HepG2 (cell line): ENCODE data around the gene OR6C65. TPM values are rescaled to one million over a fixed set of nuclear protein-coding genes. Genes with fewer than 3 reads are reported as not detected.

Experiments used
- ATAC-seq: fragments of 200-7000 bp; cut with Tn5 transposase; 3 replicates; pipeline ENCODE4 v1.9.1; 2020; ENCODE audit warnings: mild to moderate bottlenecking, moderate library complexity
- BruUV-seq: library from RNA; stranded (reverse); fragments of 400-500 nt; replicated peaks from 2 replicates; lab custom pipeline; 2021; lab: Mats Ljungman, UMichigan
- CTCF ChIA-PET: fragments of 300-600 bp; formaldehyde crosslinking; extraction: SDS; loops from one replicate; lab custom pipeline; 2021; ENCODE audit warnings: low total read pairs, inconsistent platforms, low intra/inter-chr PET ratio; lab: Yijun Ruan, JAX
- POLR2A ChIA-PET: fragments of 350-600 bp; sonication (Branson Sonifier 250); formaldehyde crosslinking; loops from one replicate; lab custom pipeline; 2020; ENCODE audit warnings: antibody characterized with exemption, inconsistent platforms; lab: Yijun Ruan, JAX
- DNase-seq: peaks from one replicate; pipeline ENCODE4 v3.0.0-alpha.2; 2015; ENCODE audit warnings: low spot score
- FAIRE-seq: peaks from 3 replicates; lab custom pipeline; 2011; peaks lifted over from hg19 to GRCh38; lab: Jason Lieb, UNC
- H2AFZ ChIP-seq: one replicate; pipeline ENCODE4 v1.6.1; 2011; ENCODE audit warnings: low read length, inconsistent platforms
- H3K27ac ChIP-seq: fragments of 300-600 bp; 3 replicates; pipeline ENCODE4 v1.8.0; 2011; ENCODE audit warnings: mixed run types, mild to moderate bottlenecking, mixed read lengths, low read length, inconsistent platforms; ENCODE audit not compliant: insufficient read depth; ENCODE audit errors: extremely low read length
- H3K27me3 ChIP-seq, 2 experiments: fragments of 200-600 bp in 1 of 2; 2 replicates in 1 of 2; 3 replicates in 1 of 2; pipeline versions ENCODE4 v1.6.0 to v1.8.0; 2011; ENCODE audit warnings: low read length in 2 of 2, mild to moderate bottlenecking in 2 of 2, moderate library complexity in 2 of 2, inconsistent platforms in 1 of 2; ENCODE audit not compliant: insufficient read depth in 2 of 2, control insufficient read depth in 1 of 2
- H3K36me3 ChIP-seq, 2 experiments: fragments of 200-600 bp in 1 of 2; replicated peaks in 1 of 2; 2 replicates in 1 of 2; 3 replicates in 1 of 2; pipeline versions ENCODE4 v1.5.1 to v1.8.0; 2011; ENCODE audit warnings: low read length in 2 of 2, inconsistent platforms in 1 of 2; ENCODE audit not compliant: insufficient read depth in 2 of 2, control insufficient read depth in 1 of 2
- H3K4me1 ChIP-seq: 2 replicates; pipeline ENCODE4 v1.5.1; 2012; ENCODE audit warnings: low read length, inconsistent platforms; ENCODE audit not compliant: insufficient read depth
- H3K4me2 ChIP-seq: 2 replicates; pipeline ENCODE4 v1.6.0; 2011; ENCODE audit warnings: low read depth, low read length, inconsistent platforms
- H3K4me3 ChIP-seq, 3 experiments: fragments of 200-600 bp in 1 of 3; sonication (generic), shearing (Covaris generic) in 1 of 3; replicated peaks in 1 of 3; 2 replicates each; pipeline ENCODE4 v1.5.1; 2011 to 2016; ENCODE audit warnings: low read length in 3 of 3, inconsistent platforms in 2 of 3, low read depth in 2 of 3, mild to moderate bottlenecking in 2 of 3, control low read depth in 1 of 3, mixed read lengths in 1 of 3; ENCODE audit not compliant: insufficient read depth in 1 of 3
- H3K79me2 ChIP-seq: one replicate; pipeline ENCODE4 v1.6.1; 2011; ENCODE audit warnings: low read length, inconsistent platforms; ENCODE audit not compliant: insufficient read depth
- H3K9ac ChIP-seq: 2 replicates; pipeline ENCODE4 v1.6.0; 2011; ENCODE audit warnings: mild to moderate bottlenecking, low read depth, low read length, inconsistent platforms; ENCODE audit not compliant: insufficient read depth
- H3K9me3 ChIP-seq: 2 replicates; pipeline ENCODE4 v1.5.1; 2012; ENCODE audit warnings: mild to moderate bottlenecking, low read length
- H4K20me1 ChIP-seq: 2 replicates; pipeline ENCODE4 v1.6.0; 2011; ENCODE audit warnings: inconsistent platforms, mild to moderate bottlenecking, low read length, moderate library complexity; ENCODE audit not compliant: insufficient read depth
- AHR ChIP-seq: IDR thresholded peaks from 2 replicates; pipeline ENCODE4 v1.6.1; 2018; ENCODE audit warnings: missing genetic modification reagents, missing compliant biosample characterization
- EP300 ChIP-seq, 3 experiments: sonication (generic) in 1 of 3; formaldehyde crosslinking in 1 of 3; IDR thresholded peaks; 2 replicates each; pipeline versions ENCODE4 v1.5.1 to v1.6.1; 2011 to 2020; ENCODE audit warnings: low read depth in 2 of 3, low read length in 2 of 3, borderline replicate concordance in 1 of 3, improper control_type of control experiment in 1 of 3, mild to moderate bottlenecking in 1 of 3, missing genetic modification reagents in 1 of 3, moderate library complexity in 1 of 3
- GZF1 ChIP-seq: sonication (generic); formaldehyde crosslinking; IDR thresholded peaks from 2 replicates; pipeline ENCODE4 v1.5.1; 2020; ENCODE audit warnings: mild to moderate bottlenecking, missing genetic modification reagents
- HDAC1 ChIP-seq: sonication (generic); formaldehyde crosslinking; IDR thresholded peaks from 2 replicates; pipeline ENCODE4 v1.5.1; 2020; ENCODE audit warnings: mild to moderate bottlenecking, missing genetic modification reagents
- HIVEP1 ChIP-seq: sonication (generic); formaldehyde crosslinking; IDR thresholded peaks from 2 replicates; pipeline ENCODE4 v1.4.0; 2020; ENCODE audit warnings: mild to moderate bottlenecking, missing genetic modification reagents
- IKZF4 ChIP-seq: sonication (generic); formaldehyde crosslinking; IDR thresholded peaks from 2 replicates; pipeline ENCODE4 v1.5.1; 2020; ENCODE audit warnings: borderline replicate concordance, mild to moderate bottlenecking, low read depth, missing genetic modification reagents; ENCODE audit errors: not compliant biosample characterization
- JUNB ChIP-seq: sonication (generic); formaldehyde crosslinking; IDR thresholded peaks from 2 replicates; pipeline ENCODE4 v1.8.0; 2022; ENCODE audit warnings: missing genetic modification reagents, mild to moderate bottlenecking, borderline replicate concordance
- SNRNP70 ChIP-seq: fragments of 200-400 bp; formaldehyde crosslinking; IDR thresholded peaks from 2 replicates; pipeline ENCODE4 v1.6.1; 2017; ENCODE audit warnings: mild to moderate bottlenecking, low read depth, low read length, moderate library complexity
- SRF ChIP-seq: IDR thresholded peaks from 2 replicates; pipeline ENCODE4 v1.6.1; 2011; ENCODE audit warnings: mild to moderate bottlenecking, low read depth, low read length, moderate library complexity
- ZKSCAN8 ChIP-seq: IDR thresholded peaks from 2 replicates; pipeline ENCODE4 v1.6.1; 2016; ENCODE audit warnings: borderline replicate concordance, missing genetic modification reagents, missing compliant biosample characterization
- ZNF383 ChIP-seq: sonication (generic); formaldehyde crosslinking; IDR thresholded peaks from 2 replicates; pipeline ENCODE4 v1.4.0; 2020; ENCODE audit warnings: missing genetic modification reagents, mild to moderate bottlenecking, borderline replicate concordance
- ZSCAN22 ChIP-seq: sonication (generic); formaldehyde crosslinking; IDR thresholded peaks from 2 replicates; pipeline ENCODE4 v1.4.0; 2020; ENCODE audit warnings: mild to moderate bottlenecking, missing genetic modification reagents
- in situ Hi-C: cut with HindIII; loops from 2 replicates; pipeline ENCODE4 v1.10.0; 2017; ENCODE audit warnings: low pct_unique_long_range_greater_than_20kb; ENCODE audit not compliant: extremely low pct_ligation_motif_present
- intact Hi-C: fragments of 100-400 bp; cut with micrococcal nuclease; formaldehyde crosslinking; loops from one replicate; pipeline ENCODE4 v1.10.0; 2022; ENCODE audit not compliant: unreplicated experiment
- polyA plus RNA-seq, 8 experiments: library from polyadenylated mRNA; depleted of rRNA in 3 of 8; stranded (reverse) in 7 of 8; unstranded in 1 of 8; fragments of >200 nt; fragmentation: Illumina TruSeq in 4 of 8; extraction: Trizol in 4 of 8; gene quantifications; 2 replicates each; pipeline versions ENCODE4 v1.2.1 to v1.2.3, GENCODE V29; 2011 to 2016; ENCODE audit warnings: low read depth in 4 of 8, missing spikeins in 1 of 8, mixed read lengths in 1 of 8; ENCODE audit not compliant: insufficient read depth in 1 of 8
- total RNA-seq, 5 experiments: library from RNA; depleted of rRNA; stranded (reverse); fragments of >200 nt; fragmentation: Illumina TruSeq; extraction: Trizol; gene quantifications; 2 replicates each; pipeline ENCODE4 v1.2.3, GENCODE V29; 2016; ENCODE audit warnings: low read depth in 1 of 5
- TF ChIP-seq, protein P1 (sequence below): sonication (generic); formaldehyde crosslinking; IDR thresholded peaks from 2 replicates; pipeline ENCODE4 v1.5.0; 2020; ENCODE audit warnings: missing genetic modification reagents, mild to moderate bottlenecking, borderline replicate concordance
- TF ChIP-seq, protein P2 (sequence below): sonication (generic); formaldehyde crosslinking; IDR thresholded peaks from 2 replicates; pipeline ENCODE4 v1.4.0; 2020; ENCODE audit warnings: missing genetic modification reagents, mild to moderate bottlenecking, borderline replicate concordance
- TF ChIP-seq, protein P3 (sequence below): sonication (generic); formaldehyde crosslinking; IDR thresholded peaks from 2 replicates; pipeline ENCODE4 v1.8.1; 2022; ENCODE audit warnings: mild to moderate bottlenecking, missing genetic modification reagents
- TF ChIP-seq, protein P4 (sequence below): sonication (generic); formaldehyde crosslinking; IDR thresholded peaks from 2 replicates; pipeline ENCODE4; 2020; ENCODE audit warnings: missing genetic modification reagents, mild to moderate bottlenecking, borderline replicate concordance

Gene OR6C65
- total and polyA plus RNA-seq, 2 of the 13 experiments (the other 11 are each of a cell fraction or from before 2014, with no cell fraction given): not detected

DNA sequence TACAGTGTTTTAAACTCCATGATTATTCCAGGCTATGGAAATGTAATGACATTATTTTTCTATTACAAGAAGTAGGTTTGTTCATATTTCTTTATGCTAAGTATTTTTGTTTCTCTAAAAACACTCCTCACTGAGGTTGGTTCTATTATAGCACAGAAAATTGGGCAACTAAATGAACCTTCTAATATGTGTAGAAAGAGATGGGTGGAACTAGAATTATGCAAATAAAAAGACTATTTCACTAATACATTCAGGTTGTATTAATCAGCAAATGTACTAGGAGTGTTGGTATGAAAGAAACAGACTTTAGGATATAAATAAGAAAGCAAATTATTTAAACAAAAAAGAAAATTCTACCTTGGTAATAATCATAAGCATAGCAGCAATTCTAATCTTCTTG, 48.5 kb downstream of the OR6C65 start:
- Histone ChIP-seq H3K27ac (no peak overlapping the region), H4K20me1 (no peaks in the 10 kb centered on the region), H3K36me3 (no peaks in the 10 kb centered on the region), H3K79me2 (no peaks in the 10 kb centered on the region), H3K4me3 (no peak overlapping the region), H3K9ac (no peak overlapping the region), H3K27me3 (no peaks in the 10 kb centered on the region), H3K9me3 (no peaks in the 10 kb centered on the region), H3K4me2 (no peak overlapping the region), H3K4me1 (no peaks in the 10 kb centered on the region), H2AFZ (no peak overlapping the region)
- in situ Hi-C loops (loop anchor here (5.0 to 25.0 kb wide), 2 partner anchors 168 to 262 kb away; no protein-coding TSS in a partner anchor), intact Hi-C loops (loop anchor here (5.0 kb wide), 1 partner anchor 53 kb away; no protein-coding TSS in a partner anchor)
- DNase-seq: no peak
- ATAC-seq: no peak
- CTCF ChIA-PET: interaction anchor here (1.0 kb wide), 1 partner anchor 171 kb away, joined by 3 read pairs; no protein-coding TSS in a partner anchor
- POLR2A ChIA-PET: no interaction called here
- no TSS peak for BruUV-seq
- no peak for FAIRE-seq
- TF ChIP-seq EP300 (IDR thresholded peaks at IDR 0.05; ENCODE audit: low read depth in 2 of 2, low read length in 2 of 2) (no peak), EP300 (CRISPR knock-in tag; IDR thresholded peaks at IDR 0.05; ENCODE audit: borderline replicate concordance) (no peak), SNRNP70 (no peak), HIVEP1 (no peak), ZKSCAN8 (CRISPR knock-in tag) (no peak), ZNF383 (CRISPR knock-in tag) (no peak), ZSCAN22 (CRISPR knock-in tag) (no peak), IKZF4 (CRISPR knock-in tag) (no peak), HDAC1 (no peak), AHR (no peak), SRF (no peak), GZF1 (CRISPR knock-in tag) (no peak), JUNB (CRISPR knock-in tag) (no peak)
- TF ChIP-seq, protein P1, sequence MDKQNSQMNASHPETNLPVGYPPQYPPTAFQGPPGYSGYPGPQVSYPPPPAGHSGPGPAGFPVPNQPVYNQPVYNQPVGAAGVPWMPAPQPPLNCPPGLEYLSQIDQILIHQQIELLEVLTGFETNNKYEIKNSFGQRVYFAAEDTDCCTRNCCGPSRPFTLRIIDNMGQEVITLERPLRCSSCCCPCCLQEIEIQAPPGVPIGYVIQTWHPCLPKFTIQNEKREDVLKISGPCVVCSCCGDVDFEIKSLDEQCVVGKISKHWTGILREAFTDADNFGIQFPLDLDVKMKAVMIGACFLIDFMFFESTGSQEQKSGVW (CRISPR knock-in tag): no peak
- TF ChIP-seq, protein P2, sequence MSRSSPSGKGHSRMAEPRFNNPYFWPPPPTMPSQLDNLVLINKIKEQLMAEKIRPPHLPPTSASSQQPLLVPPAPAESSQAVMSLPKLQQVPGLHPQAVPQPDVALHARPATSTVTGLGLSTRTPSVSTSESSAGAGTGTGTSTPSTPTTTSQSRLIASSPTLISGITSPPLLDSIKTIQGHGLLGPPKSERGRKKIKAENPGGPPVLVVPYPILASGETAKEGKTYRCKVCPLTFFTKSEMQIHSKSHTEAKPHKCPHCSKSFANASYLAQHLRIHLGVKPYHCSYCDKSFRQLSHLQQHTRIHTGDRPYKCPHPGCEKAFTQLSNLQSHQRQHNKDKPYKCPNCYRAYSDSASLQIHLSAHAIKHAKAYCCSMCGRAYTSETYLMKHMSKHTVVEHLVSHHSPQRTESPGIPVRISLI (CRISPR knock-in tag): no peak
- TF ChIP-seq, protein P3, sequence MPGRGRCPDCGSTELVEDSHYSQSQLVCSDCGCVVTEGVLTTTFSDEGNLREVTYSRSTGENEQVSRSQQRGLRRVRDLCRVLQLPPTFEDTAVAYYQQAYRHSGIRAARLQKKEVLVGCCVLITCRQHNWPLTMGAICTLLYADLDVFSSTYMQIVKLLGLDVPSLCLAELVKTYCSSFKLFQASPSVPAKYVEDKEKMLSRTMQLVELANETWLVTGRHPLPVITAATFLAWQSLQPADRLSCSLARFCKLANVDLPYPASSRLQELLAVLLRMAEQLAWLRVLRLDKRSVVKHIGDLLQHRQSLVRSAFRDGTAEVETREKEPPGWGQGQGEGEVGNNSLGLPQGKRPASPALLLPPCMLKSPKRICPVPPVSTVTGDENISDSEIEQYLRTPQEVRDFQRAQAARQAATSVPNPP (CRISPR knock-in tag): no peak
- TF ChIP-seq, protein P4, sequence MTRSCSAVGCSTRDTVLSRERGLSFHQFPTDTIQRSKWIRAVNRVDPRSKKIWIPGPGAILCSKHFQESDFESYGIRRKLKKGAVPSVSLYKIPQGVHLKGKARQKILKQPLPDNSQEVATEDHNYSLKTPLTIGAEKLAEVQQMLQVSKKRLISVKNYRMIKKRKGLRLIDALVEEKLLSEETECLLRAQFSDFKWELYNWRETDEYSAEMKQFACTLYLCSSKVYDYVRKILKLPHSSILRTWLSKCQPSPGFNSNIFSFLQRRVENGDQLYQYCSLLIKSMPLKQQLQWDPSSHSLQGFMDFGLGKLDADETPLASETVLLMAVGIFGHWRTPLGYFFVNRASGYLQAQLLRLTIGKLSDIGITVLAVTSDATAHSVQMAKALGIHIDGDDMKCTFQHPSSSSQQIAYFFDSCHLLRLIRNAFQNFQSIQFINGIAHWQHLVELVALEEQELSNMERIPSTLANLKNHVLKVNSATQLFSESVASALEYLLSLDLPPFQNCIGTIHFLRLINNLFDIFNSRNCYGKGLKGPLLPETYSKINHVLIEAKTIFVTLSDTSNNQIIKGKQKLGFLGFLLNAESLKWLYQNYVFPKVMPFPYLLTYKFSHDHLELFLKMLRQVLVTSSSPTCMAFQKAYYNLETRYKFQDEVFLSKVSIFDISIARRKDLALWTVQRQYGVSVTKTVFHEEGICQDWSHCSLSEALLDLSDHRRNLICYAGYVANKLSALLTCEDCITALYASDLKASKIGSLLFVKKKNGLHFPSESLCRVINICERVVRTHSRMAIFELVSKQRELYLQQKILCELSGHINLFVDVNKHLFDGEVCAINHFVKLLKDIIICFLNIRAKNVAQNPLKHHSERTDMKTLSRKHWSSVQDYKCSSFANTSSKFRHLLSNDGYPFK (CRISPR knock-in tag): no peak
